Activated naive CD8-positive, alpha-beta T cell treated with anti-CD3 and anti-CD28 coated beads, Interleukin-2, amount 50 U/mL, for 24 hours (primary cell): ENCODE data around the gene RASSF3.

ENCODE experiments used
- ATAC-seq: fragments of 150-1000 bp; cut with Tn5 transposase; one replicate; pipeline ENCODE4 v1.10.0; 2021
- DNase-seq: peaks from one replicate; pipeline ENCODE4 v3.0.0; 2021
- H3K27ac Mint-ChIP-seq: one replicate; pipeline ENCODE4 v1.8.0; 2021; ENCODE audit warnings: mild to moderate bottlenecking, mixed read lengths
- H3K27me3 Mint-ChIP-seq: one replicate; pipeline ENCODE4 v1.8.0; 2021; ENCODE audit warnings: mixed read lengths
- H3K36me3 Mint-ChIP-seq: one replicate; pipeline ENCODE4 v1.8.0; 2021; ENCODE audit warnings: low read depth, mixed read lengths
- H3K4me1 Mint-ChIP-seq: one replicate; pipeline ENCODE4 v1.8.0; 2021; ENCODE audit warnings: mixed read lengths
- H3K4me3 Mint-ChIP-seq: one replicate; pipeline ENCODE4 v1.8.0; 2021; ENCODE audit warnings: mild to moderate bottlenecking, moderate library complexity, mixed read lengths
- H3K9me3 Mint-ChIP-seq: one replicate; pipeline ENCODE4 v1.8.0; 2021; ENCODE audit warnings: mixed read lengths

The RASSF3 gene

DNA sequence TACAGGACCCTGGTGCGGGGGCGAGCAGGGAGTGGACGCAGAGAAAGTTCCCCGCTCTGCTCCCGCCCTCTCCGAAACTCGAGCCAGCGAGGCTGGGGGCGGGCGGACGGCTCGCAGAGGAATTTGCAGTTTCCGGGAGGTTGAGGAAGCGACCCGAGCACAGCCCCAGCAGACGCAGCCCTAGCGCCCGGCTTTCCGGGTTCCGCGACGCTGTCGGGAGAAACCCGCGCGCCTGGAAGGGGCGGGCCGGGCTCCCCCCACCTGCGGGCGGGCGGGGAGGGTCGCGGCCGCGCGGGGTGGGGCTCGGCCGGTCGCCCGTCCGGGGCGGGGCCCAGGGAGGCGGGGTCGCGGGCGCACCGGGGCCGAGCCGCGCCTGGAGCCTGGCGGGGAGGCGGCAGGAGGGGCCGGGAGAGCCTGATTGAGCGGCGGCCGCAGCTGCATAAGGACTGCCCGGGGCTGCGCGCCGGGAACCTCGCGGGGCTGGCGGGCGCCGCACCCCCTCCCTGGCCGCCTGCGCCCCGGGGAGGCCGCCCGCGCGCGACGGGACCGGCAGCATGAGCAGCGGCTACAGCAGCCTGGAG, at the start of gene RASSF3:
TSS of gene RASSF3 (plus strand) at position 417 of the 581 bp plus-strand sequence. CDS start at position 555, 138 bp downstream.
- Mint-ChIP-seq H3K4me3 (peak within 1 kb of the TSS; percentile 95), H3K4me1 (peaks cover 37% of the 10 kb centered on the region), H3K27me3 (no peaks in the 10 kb centered on the region), H3K9me3 (no peaks in the 10 kb centered on the region), H3K27ac (peak within 1 kb of the TSS; percentile 88), H3K36me3 (peaks cover 12% of the 10 kb centered on the region)
- DNase-seq (peak; percentile 78), ATAC-seq (peak; percentile 77)

DNA sequence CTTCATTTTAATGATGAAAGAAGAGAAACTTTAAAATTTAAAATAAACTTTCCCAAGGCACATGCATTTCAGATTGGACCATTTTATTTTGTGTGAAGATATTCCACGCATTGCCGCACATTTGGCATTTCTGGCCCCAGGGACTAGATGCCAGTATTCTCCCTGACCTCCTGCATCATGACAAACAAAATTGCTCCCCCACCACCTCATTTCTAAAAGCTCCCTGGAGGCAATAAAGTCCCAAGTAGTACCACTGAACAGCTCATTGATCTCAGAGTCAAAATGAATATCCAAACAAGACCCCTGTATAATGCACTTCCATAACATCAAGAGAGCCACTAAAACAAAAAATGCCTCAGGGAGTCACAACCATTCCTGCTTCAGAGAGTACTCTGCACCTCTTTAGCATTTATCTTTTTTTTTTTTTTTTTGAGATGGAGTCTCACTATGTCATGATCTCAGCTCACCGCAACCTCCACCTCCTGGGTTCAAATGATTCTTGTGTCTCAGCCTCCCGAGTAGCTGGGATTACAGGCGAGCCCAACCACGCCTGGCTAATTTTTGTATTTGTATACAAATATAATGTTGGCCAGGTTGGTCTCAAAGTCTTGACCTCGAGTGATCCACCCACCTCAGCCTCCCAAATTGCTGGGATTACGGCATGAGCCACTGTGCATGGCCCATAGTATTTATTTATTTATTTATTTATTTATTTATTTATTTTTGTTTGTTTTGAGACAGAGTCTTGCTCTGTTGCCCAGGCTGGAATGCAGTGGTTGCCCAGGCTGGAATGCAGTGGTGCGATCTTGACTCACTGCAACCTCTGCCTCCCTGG, 48.8 kb upstream of the RASSF3 start:
- no peaks in the 10 kb centered on the region for H3K27me3 Mint-ChIP-seq
- DNase-seq (no peak), ATAC-seq (no peak)
- no peaks in the 10 kb centered on the region for H3K4me1 Mint-ChIP-seq
- no peaks in the 10 kb centered on the region for H3K9me3 Mint-ChIP-seq
- H3K4me3 Mint-ChIP-seq, result no peak overlapping the region
- no peak overlapping the region for H3K27ac Mint-ChIP-seq
- H3K36me3 Mint-ChIP-seq, result no peaks in the 10 kb centered on the region

GRCh38 chr12:64566122-64566521, 44.2 kb upstream of the RASSF3 start:
- no peaks in the 10 kb centered on the region for H3K36me3 Mint-ChIP-seq
- H3K27me3 Mint-ChIP-seq, result no peaks in the 10 kb centered on the region
- ATAC-seq (no peak), DNase-seq (no peak)
- H3K4me1 Mint-ChIP-seq, result peaks cover 2% of the 10 kb centered on the region
- H3K27ac Mint-ChIP-seq, result no peak overlapping the region
- no peak overlapping the region for H3K4me3 Mint-ChIP-seq
- no peaks in the 10 kb centered on the region for H3K9me3 Mint-ChIP-seq

DNA sequence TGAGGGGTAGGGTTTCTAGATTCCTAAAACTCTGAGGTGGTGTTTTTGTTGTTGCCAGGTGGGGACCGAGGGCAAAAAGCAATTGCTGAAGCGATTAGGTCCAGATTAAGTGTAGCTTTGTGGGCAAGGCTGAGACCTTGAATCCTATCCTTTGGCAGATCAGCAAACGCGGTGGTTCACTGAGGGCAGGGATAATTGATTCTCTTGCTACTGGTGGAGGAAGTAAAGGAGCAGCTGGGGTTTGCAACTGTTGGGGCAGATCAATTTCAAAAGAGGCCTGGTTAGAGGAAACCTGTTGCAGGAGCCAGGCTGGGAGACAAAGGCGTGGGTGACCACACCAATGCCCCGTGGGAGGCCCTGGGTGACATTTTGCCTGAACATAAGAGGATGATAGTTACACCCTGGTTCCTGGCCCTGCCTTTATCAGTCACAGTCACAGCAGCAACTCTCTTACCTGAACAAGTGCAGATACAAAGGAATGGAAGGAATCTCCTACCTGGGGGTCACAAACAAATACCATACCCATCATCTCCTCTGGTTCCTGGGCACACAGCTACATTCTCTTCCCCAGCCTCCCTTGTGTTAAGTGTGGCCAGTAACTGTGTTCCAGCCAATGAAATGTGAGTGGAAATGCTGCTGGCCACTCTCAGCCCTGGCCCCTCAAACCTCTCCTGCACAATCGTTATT, 43.3 kb upstream of the RASSF3 start:
- H3K27ac Mint-ChIP-seq, result no peak overlapping the region

GRCh38 chr12:64567570-64567969, 42.7 kb upstream of the RASSF3 start:
- no peak overlapping the region for H3K4me3 Mint-ChIP-seq
- H3K36me3 Mint-ChIP-seq, result no peaks in the 10 kb centered on the region
- H3K9me3 Mint-ChIP-seq, result no peaks in the 10 kb centered on the region
- ATAC-seq (no peak), DNase-seq (no peak)
- H3K4me1 Mint-ChIP-seq, result peaks cover 8% of the 10 kb centered on the region
- H3K27ac Mint-ChIP-seq, result no peak overlapping the region
- no peaks in the 10 kb centered on the region for H3K27me3 Mint-ChIP-seq

More for the DNA sequence above, 43.3 kb upstream of the RASSF3 start:
- Mint-ChIP-seq H3K9me3 (no peaks in the 10 kb centered on the region), H3K27me3 (no peaks in the 10 kb centered on the region), H3K36me3 (no peaks in the 10 kb centered on the region), H3K4me3 (no peak overlapping the region), H3K4me1 (peaks cover 8% of the 10 kb centered on the region)
- ATAC-seq (no peak), DNase-seq (no peak)

DNA sequence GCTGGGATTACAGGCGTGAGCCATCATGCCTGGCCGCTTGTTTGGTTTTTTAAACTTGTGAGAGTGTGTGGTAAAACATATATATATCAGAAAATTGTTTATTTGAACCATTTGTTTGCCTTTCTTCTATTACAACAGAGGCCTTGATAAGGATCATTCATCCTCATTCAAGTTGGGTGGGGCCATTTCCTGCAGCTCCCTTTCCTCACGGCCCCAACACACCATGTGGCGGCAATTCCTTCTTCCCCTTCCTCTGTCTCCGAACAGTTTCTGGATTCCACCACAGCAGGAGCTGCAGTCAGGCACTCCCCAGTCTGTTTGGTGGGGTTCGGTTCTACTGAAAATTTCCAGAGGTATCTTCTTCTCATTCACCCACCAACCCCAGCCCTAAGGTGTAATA, 42.0 kb upstream of the RASSF3 start:
- H3K9me3 Mint-ChIP-seq, result no peaks in the 10 kb centered on the region
- ATAC-seq (no peak), DNase-seq (no peak)
- H3K36me3 Mint-ChIP-seq, result no peaks in the 10 kb centered on the region
- H3K27me3 Mint-ChIP-seq, result no peaks in the 10 kb centered on the region
- H3K4me3 Mint-ChIP-seq, result no peak overlapping the region
- no peak overlapping the region for H3K27ac Mint-ChIP-seq
- H3K4me1 Mint-ChIP-seq, result peaks cover 8% of the 10 kb centered on the region

DNA sequence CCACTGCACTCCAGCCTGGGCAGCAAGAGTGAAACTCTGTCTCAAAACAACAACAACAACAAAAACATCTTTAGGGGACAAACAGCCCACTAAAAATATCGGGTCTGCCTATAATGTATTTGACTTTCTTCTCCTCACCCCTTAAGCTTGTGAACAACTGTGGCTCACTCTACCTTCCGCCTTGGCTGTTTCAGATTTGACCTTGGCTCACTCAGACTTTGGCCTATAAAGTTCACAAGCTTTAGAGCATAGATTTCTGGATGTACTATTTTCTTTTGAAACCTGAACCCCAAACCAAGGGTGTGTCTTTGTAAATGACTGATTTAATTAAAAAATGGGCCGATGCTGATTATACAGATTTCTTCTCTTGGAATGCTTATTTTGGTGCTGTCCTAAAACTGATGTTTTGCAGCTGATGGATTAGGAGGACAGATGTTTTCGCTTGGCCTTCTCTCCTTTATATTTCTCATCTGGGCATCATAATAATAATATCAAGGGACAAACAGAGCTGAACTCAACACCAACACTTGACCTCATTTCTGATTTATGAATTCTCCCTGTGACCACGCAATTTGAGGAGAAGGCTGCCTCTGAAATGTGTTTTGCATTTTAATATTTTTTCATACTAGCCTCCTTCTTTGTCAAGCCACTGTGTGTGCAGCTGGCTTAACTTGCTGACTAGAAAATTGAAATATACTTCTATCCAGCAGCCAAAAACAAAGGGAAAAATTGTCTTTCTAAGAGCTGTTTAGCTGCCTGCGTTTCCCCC, 40.2 kb upstream of the RASSF3 start:
- no peak overlapping the region for H3K27ac Mint-ChIP-seq
- no peak for ATAC-seq

GRCh38 chr12:64571411-64571810, 38.9 kb upstream of the RASSF3 start:
- Mint-ChIP-seq H3K4me1 (peaks cover 8% of the 10 kb centered on the region), H3K36me3 (no peaks in the 10 kb centered on the region), H3K27me3 (no peaks in the 10 kb centered on the region), H3K4me3 (no peak overlapping the region), H3K9me3 (peaks cover 6% of the 10 kb centered on the region), H3K27ac (no peak overlapping the region)
- no peak for ATAC-seq
- no peak for DNase-seq

More for the DNA sequence above, 40.2 kb upstream of the RASSF3 start:
- Mint-ChIP-seq H3K4me1 (peaks cover 8% of the 10 kb centered on the region), H3K9me3 (no peaks in the 10 kb centered on the region), H3K4me3 (no peak overlapping the region), H3K27me3 (no peaks in the 10 kb centered on the region), H3K36me3 (no peaks in the 10 kb centered on the region)
- no peak for DNase-seq

- Mint-ChIP-seq H3K36me3 (no peaks in the 10 kb centered on the region), H3K27me3 (no peaks in the 10 kb centered on the region), H3K4me1 (peaks cover 8% of the 10 kb centered on the region), H3K4me3 (no peak overlapping the region), H3K27ac (no peak overlapping the region), H3K9me3 (peaks cover 6% of the 10 kb centered on the region)
- DNase-seq (no peak), ATAC-seq (no peak)
Observed at GRCh38 chr12:64572241-64572640, 38.1 kb upstream of the RASSF3 start.

DNA sequence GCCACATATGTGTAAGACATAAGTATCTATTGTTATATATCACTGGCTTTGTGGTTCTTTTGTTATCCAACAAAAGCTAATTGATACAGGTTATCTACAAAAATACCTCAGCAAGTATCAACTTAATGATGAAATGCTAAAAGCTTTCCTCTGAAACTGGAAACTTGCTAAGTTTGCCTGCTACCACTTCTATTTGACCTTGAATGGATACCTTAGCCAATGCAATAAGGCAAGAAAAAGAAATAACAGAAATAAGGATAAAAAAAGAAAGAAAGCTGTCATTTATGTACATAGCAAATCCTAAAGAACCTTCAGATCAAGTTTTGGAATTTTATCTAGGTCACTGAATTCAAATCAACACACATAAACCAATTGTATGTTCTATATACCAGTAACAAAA, 35.5 kb upstream of the RASSF3 start:
- Mint-ChIP-seq H3K27me3 (no peaks in the 10 kb centered on the region), H3K4me1 (peaks cover 6% of the 10 kb centered on the region), H3K4me3 (no peak overlapping the region), H3K36me3 (no peaks in the 10 kb centered on the region), H3K9me3 (peaks cover 6% of the 10 kb centered on the region), H3K27ac (no peak overlapping the region)
- DNase-seq (no peak), ATAC-seq (no peak)

GRCh38 chr12:64577046-64577445, 33.2 kb upstream of the RASSF3 start:
- no peaks in the 10 kb centered on the region for H3K4me1 Mint-ChIP-seq
- H3K9me3 Mint-ChIP-seq, result peaks cover 6% of the 10 kb centered on the region
- H3K36me3 Mint-ChIP-seq, result no peaks in the 10 kb centered on the region
- no peak overlapping the region for H3K4me3 Mint-ChIP-seq
- no peak for DNase-seq
- H3K27ac Mint-ChIP-seq, result no peak overlapping the region
- no peak for ATAC-seq
- no peaks in the 10 kb centered on the region for H3K27me3 Mint-ChIP-seq

DNA sequence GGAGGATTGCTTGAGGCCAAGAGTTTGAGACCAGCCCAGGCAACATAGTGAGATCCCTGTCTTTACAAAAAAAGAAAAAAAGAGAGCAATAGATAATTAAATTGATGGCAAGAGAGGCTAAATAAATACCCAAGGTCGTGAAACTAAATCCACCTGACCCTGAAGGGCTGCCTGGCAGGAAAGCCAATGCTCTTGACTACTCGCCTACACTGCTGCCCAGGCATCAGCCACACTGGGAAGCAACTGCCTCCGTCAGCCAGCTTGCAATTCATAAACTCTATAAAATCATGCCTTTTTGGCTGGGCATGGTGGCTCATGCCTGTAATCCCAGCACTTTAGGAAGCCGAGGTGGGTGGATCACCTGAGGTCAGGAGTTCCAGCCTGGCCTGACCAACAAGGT, 31.7 kb upstream of the RASSF3 start:
- no peaks in the 10 kb centered on the region for H3K36me3 Mint-ChIP-seq
- H3K4me3 Mint-ChIP-seq, result no peak overlapping the region
- no peaks in the 10 kb centered on the region for H3K27me3 Mint-ChIP-seq
- ATAC-seq (no peak), DNase-seq (no peak)
- H3K4me1 Mint-ChIP-seq, result peaks cover 12% of the 10 kb centered on the region
- H3K9me3 Mint-ChIP-seq, result peaks cover 6% of the 10 kb centered on the region
- no peak overlapping the region for H3K27ac Mint-ChIP-seq

DNA sequence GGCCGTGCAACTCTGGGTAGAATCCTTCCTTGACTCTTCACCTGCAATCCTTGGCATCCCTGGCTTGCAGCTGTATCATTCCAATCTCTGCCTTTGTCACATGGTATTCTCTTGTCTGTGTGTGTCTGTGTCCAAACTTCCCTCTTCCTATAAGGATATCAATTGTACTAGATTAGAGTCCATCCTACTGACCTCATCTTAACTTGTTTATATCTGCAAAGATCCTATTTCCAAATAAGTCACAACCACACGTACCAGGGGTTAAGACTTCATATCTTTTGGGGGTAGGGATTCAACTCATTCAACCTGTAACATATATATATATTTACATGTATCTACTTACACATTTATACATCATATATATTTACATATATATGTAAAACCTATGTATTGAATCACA, 29.6 kb upstream of the RASSF3 start:
- Mint-ChIP-seq H3K4me1 (peaks cover 23% of the 10 kb centered on the region), H3K36me3 (no peaks in the 10 kb centered on the region), H3K27ac (no peak overlapping the region), H3K4me3 (no peak overlapping the region), H3K27me3 (no peaks in the 10 kb centered on the region), H3K9me3 (peaks cover 6% of the 10 kb centered on the region)
- DNase-seq (no peak), ATAC-seq (no peak)

GRCh38 chr12:64582114-64582513, 28.2 kb upstream of the RASSF3 start:
- H3K27me3 Mint-ChIP-seq, result no peaks in the 10 kb centered on the region
- H3K4me3 Mint-ChIP-seq, result no peak overlapping the region
- no peak overlapping the region for H3K27ac Mint-ChIP-seq
- DNase-seq, result no peak
- no peaks in the 10 kb centered on the region for H3K9me3 Mint-ChIP-seq
- no peak for ATAC-seq
- H3K36me3 Mint-ChIP-seq, result no peaks in the 10 kb centered on the region
- peaks cover 23% of the 10 kb centered on the region for H3K4me1 Mint-ChIP-seq
